GM19328 (cell line): ENCODE results near the gene GFPT1.
A peak's percentile ranks its signal among the peaks of the same experiment; 100 is the strongest.

ENCODE experiments used
- ATAC-seq: cut with Tn5 transposase; IDR thresholded peaks from one replicate; pipeline ENCODE4 v1.9.1; 2021; ENCODE audit warnings: mild to moderate bottlenecking, moderate library complexity; ENCODE audit not compliant: unreplicated experiment

GFPT1 gene

DNA sequence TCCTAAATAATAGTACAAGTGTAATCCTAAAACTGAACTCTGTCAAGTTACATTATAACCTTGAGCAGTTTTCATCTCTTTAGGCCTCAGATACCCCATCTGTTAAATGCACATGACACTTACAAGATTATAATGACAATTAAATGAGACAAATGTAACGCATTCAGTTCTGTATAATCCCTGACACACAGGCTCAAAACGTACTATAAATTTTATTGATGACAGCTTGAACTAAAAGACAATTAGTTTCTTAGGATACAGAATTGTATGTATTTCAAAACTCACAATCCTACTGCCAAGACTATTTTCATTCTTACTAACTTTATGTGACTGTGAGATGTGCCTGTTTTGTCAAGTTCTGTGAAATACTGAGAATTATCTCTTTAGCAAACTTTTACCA is 56.2 kb downstream of the GFPT1 start:
- no peak for ATAC-seq

DNA sequence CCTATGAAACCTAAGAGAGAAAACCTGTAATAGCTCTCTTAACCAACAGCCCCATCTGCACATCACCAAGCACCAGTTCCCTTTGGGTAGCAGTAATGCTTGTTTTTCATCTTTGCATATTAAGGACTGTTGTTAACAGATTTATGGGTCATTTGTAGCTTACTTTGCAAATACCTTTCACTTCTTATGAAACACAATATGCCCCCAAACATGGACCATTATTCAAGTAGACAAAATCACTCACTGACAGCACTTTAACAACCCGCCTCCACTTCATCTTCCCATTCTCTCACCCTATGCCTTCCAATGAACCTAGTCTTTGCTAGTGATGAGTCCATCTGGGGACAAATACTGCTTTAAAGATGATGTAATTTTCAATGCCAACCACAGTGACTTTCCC is 64.4 kb downstream of the GFPT1 start:
- ATAC-seq, result no peak

DNA sequence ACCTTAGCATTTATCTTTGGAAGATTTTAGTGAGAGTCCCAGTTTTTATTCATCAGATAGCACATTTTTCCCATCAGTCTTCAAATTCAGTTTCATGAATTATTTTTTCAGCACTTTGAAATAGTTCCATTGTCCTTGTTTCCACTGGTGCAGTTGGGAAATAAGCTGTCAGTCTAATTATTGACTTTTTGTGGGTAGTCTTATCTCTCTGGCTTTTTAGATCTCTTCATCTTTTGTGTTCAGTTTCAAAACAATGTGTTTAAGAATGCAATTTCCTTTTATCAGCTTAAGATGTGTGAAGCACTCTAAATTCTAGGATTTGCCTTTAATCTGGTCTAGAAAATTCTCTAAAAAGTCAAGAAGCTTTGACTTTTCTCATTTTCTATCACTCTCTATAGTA is 70.5 kb downstream of the GFPT1 start:
- ATAC-seq, result no peak

DNA sequence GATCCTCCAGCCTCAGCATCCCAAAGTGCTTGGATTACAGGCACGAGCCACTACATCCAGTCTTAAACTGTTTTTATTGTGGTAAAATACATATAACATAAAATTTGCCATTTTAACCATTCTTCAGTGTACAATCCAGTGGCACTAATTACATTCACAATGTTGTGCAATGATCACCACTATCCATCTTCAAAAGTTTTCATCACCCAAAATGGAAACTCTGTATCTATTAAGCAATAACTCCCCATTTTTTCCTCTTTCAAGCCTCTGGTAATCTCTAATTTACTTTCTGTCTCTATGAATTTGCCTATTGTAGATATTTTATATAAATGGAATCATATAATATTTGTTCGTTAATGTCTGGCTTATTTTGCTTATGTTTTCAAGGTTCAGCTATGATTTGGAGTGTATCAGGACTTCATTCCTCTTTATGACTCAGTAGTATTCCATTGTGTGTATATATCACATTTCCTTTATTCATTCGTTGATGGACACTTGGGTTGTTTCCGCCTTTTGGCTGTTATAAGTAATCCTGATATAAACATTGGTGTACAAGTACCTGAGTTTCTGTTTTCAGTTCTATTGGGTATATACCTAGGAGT is 71.8 kb downstream of the GFPT1 start:
- no peak for ATAC-seq

DNA sequence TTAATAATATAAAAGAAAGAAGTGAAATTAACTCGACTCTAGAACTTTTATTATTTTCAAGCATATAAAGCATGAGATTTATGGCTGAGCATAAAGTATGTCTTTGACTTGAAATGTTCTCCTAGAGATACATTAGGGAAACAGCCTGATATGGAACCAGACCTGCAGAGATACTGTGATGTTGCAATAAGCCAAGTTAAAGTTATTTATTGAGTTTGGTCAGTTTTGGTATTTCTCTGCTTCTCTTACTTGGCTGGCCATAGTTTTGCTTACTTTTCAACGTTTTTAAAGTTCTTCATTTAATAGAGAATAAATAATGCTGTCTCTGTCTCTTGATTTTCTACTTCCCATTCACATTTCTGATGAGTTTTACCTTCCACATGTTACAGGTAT is 76.0 kb downstream of the GFPT1 start:
- no peak for ATAC-seq

DNA sequence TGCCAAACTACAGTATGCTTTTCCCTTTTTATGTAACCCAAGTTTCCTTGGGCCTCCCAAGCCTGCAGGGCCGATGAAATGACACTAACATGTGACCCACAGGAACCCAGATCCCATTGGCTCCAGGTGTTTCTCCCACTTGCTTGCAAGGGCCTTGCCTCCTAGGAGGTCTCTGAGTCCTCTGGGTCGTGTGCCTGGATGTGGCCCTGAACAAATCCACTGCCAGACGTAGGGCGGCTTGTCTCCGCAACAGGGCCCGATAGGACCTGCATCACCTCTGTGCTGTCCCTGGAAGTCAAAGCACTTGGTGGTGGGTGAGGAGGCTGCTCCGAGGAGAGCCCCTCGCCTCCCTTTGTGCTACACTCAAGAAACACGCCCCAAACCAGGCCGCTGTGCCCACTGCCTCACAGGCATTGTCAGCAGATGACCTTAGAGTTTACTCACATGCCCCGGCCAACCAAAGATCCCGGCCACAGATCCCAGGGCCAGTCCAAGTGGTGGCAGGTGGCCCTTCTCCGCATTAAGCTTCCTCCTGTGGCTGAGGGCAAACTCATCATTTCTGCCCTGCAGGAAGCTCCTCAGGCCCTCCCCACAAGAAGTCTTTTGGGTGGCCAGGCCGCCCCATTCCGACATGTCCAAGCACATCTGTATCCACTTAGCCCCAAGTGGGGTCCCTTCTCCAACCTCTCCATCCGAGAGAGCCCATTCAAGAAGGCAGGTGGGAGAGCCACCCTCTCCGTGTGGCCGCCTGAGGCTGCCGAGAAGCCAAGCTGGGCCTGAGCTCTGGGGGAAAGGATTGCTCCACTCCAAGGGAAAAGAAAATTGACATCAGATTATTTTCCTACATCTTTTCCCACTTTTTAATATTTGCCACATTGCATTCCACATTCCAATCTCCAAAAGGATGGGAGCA is 76.7 kb downstream of the GFPT1 start:
- no peak for ATAC-seq

DNA sequence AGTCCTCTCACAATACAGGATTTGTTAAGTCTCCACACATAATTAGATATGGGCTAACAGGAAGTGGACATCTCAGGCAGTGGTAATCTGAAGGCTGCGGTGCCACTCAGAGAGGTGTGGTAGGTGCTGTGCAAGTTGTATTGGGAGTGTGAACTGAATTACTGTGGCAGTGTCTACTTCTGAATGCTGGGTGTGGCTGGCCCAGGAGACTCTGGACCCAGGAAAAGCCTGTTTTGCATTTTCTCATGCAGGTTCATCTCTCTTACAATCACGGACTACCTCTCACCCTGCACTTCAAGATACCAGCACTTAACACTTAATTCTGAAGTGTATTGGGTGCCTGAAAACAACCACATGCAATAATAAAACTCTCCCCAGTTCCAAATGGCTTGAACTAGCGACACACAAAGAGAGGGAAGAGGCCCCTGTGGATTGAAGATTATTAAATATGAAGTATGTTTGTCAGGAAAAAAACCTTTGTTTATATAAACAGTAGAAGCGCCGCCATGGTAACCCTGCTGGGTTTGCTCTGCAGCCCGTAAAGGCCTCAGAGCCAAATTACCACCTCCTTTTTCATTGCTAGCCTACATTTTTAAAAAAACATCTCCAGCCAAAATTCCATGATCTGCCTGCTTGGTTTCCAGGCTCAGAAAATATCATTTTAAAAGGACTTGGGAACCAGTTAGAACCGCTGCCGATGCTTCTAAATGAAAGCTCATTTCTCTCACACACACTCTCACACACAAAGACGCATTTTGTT is 77.5 kb downstream of the GFPT1 start:
- ATAC-seq, result no peak

DNA sequence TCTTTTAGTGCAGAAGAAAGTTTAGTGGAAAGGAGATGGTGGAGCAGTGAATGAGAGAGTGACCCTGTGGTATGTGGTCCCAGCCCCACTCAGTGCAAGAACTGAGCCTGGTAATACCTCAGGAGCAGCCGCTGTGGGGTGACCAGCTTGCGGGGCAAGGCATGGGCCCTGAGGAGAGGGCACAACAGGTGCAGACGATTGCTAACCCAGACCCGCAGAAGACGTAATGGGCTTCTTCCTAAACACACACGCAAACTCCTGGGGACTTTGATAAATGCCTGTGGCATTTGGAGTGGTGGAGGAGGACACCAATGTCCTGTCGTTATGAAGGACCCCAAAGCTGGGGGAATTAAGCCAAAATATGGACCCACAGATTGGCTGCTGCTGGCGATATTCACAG is 78.7 kb downstream of the GFPT1 start:
- ATAC-seq, result no peak

DNA sequence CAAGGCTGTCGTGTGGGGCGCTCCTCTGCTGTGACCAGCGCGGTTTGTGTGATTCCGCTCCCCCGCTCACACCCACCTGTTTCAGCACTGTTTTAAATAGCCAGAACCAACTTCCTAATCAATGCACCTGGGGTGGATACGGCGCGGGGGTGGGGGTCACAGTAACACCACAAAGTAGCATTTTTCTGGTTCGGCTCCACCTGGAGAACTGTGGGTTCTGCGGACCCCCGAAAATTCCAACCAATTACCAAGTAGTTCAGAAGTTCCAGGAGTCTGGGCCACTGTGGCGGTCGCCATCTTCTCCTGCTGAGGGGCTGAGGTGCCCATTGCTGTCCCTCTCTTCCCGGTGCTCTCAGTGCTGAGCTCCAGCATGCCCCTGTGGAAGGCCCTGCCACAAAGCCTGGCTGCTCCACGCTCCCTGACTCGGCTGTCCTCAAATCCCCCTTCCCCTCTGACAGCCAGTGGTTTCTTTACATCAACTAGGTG is 79.4 kb downstream of the GFPT1 start:
- peak; percentile 81 for ATAC-seq

DNA sequence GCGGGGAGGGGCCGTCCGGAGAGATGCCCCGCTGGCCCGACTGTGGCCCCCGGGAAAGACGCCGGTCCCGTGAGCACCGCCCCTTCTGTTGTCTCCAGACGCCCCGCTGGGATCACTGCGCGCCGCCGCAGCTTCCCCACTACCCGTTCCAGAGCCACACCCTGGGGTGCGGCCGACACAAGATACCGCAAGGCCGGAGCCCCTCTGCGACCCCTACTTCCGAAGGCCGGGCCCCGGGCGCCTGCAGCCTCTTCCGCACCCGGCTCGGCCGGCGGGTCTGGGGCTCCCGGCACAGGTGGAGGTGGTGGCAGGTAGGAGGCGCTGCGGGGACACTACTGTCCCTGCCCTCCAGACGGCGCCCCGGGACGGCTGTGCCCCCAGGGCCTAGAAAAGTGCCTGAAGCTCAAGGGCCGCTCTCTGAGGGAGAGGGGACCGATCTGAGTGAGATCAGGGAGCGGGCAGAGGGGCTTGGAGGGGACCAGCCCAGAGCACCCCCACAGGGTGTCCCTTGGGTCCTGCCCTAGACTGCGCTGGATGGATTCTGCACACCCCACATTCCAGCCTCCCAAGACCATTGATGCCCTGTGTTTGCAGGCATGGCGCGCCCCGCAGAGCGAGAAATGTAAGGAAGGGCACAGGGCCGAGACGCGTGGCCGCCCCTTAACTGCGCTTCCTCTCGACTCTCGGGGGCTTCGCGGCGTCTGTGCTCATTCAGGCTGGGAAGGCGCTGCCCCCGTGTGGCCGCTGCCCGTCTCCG is 80.0 kb downstream of the GFPT1 start:
- ATAC-seq, result peak; percentile 46

DNA sequence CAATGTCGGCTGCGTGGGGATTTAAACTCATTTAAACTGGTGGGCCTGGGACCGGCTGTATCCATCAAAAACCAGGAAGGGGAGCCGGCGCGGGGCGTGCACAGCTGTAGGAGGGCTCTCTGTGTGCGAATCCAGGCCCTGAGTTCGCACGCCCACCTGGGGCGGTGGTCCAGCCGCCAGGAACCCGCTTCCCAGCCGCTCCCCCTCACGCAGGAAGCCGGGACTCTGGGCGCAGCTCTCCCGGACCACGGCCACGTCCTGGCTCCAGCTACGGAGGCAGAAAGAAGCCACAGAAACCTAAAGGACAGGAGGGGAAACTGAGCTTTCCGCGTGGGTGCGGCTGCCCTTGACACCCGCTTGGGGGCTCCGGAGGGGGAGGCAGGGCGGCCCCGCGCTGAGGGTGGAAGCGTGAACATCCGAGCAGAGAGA is 80.6 kb downstream of the GFPT1 start:
- ATAC-seq, result no peak

DNA sequence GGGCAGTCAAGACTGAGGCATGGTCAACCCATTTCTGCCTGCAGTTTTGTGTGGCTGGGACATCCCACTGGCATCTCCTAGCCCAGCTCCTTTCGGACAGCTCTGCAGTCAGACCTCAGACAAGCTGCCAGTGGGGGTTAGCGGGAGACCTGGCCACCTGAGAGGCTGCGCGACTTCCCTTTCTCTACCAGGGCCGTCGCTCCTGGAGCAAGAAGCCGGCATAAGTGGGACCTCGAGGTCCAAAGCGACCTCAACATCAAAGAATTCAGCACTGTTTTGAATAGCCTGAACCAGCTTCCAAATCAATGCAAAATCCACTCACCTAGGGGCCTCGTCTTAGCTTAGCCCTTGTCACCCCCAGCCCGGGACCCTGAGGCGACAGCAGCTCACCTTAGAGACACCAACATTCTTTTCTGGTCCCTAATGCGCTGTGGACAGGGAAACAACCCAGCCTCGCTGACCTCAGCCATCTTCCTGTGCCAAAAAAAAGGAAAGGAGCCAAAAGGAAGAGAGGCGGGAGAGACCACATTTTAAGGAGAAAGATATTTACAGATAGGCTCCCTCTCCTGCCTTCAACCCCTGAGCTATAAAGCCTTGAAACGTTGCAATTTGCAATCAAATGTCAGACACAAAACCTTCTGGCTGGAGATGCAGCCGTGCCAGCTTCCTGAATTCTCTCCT is 81.2 kb downstream of the GFPT1 start:
- no peak for ATAC-seq

DNA sequence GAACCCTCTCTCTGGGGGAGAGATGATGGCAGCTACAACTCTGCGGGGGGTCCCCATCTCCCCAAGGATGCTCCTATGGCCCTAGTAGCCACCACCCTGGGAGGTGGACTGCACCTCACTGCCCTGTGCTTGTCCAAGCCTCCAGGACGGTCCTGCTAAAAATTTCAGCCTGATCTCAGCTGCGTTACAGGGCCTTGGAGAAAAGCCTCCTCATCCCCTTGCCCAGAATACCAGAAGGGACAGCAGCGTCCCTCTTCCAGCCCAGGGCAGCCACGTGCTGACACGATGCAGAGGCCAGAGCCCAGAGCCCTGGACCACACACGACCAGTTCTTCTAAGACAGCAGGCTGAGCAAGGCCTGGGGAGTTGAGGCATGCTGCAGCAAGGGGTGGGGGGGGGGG is 81.9 kb downstream of the GFPT1 start:
- no peak for ATAC-seq

DNA sequence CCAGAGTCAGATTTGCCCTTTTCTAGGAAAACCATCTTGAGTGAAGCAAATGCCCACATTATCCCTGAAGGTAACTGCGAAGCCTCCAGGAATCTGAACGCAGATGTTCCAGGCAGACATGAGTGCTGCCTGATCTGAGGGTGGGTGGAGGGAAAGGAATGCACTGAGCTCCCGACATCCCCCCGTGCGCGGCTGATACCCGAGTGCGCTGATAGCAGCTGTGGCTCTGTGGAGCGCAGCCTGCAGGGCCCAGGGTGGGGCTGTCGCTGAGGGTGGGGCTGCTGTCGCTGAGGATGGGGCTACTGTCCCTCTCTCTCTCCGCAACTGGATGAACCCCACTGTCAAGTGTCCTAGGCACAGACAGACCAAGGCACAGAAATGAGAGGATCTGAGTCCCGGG is 82.4 kb downstream of the GFPT1 start:
- ATAC-seq, result no peak

DNA sequence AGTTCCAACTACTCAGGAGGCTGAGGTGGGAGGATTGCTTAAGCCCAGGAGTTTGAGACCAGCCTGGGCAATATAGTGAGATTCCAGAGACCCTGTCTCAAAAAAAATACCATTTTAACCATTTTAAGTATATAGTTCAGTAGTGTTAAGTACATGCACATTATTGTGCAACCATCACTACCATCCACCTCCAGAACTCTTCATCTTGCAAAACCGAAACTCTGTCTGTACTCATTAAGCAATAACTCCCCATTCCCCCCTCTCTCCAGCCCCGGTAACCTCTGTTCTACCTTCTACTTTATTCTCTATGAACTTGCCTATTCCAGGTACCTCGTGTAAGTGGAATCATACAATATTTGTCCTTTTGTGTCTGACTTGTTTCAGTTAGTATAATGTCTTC is 86.4 kb downstream of the GFPT1 start:
- no peak for ATAC-seq

DNA sequence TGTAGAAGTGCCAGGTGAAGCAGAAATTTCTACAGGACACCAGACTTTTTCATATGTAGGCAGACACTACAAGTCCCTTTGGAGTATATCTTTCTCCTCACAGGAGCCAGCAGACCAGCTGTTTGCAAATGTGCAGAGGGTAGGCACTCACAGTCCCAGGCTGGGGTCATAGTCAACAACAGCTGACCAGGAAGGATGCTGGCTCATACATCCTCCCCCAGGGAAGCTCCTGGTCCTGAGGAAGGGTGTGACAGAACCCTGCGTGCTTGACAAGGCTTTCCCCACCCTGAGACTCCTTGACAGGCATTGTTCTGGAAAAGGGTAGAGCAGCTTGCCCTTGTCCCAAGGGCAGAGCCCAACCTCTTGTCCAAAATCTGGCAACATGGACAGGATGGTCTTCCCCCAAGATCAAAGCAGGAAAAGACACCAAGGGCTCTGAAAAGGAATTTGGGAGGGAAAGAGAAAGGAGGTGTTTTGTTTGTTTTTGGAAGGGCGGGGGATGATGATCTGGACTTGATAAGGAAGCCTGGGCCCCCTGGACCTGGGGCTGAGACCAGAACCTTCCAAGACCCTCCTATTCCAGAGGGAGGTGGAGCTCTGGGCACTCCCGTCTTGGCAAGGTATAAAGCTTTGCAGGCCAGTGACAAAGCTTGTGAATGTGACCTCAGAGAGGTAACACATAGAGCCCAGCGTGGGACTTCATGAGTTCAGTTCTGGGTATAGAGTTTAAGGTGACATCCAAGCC is 87.1 kb downstream of the GFPT1 start:
- ATAC-seq, result no peak

DNA sequence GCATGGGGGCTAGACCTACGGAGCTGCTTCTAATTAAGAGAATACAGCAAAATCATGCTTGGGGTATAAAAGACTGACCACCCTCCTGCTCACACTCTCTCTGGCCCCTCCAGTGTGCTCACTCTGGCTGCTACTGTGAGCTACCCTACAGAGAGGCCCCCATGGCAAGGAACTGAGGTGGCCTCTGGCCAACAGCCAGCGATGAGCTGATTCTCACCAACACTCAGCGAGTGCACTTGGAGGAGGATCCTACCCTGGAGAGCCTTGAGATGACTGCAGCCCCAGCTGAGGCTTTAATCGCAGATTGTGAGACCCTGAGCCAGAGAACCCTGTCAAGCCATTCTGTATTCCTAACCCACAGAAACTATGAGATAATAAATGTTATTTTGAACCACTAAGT is 88.2 kb downstream of the GFPT1 start:
- no peak for ATAC-seq

DNA sequence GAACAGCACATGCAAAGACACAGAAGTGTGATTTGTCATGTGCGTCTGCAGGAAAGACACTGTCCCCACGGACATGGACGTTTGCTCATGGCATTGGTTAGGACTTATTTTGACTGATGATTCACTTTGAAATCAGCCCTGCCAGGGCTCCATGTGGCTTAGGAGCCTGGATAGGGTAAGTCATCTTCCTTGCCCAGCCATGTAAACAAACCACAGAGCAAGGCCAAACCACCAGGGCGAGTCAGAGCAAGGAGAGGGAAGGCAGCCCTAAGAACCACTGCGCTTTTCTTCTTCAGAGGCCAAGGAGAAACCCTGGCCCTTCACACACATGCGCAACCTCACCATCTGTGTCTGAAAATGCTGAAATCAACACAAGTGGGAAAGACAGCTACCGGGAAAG is 88.8 kb downstream of the GFPT1 start:
- ATAC-seq, result no peak

DNA sequence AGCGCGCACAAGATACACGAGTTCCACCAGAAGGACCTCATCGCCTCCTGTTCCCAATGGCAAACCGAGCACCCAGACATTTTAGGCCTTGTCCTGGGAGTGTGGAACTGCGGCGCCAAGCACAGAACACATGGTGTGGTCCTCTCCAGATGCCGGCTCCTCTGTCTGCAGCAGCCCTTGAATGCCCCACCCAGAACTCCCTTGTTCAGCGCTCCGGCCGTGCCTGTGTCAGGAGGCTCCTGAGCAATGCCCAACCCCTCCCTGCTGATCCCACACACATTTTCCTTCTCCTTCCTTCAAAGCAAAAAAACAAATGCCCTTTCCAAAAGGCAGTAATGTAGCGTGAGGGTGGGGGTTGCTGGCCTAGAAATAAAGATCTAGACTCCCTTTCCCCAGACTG is 89.8 kb downstream of the GFPT1 start:
- ATAC-seq, result no peak

DNA sequence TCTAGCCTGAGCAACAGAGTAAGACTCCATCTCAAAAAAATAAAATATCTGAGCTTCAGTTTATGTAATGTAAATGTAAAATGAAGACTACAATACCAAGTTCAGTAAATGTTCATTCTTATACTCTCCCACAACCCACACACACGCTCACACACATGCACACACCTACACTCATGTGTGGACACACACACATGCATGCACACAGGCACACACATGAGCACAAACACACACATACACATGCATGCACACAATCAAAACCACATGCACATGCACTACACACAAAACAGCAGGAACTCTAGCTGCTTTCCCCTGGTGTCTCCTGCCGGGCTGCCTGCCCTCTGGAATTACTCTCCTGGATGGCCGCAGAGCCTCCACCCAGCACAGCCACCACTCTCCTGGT is 90.6 kb downstream of the GFPT1 start:
- ATAC-seq, result no peak
